DMS53 treated with DMSO at 0.1 percent for 48 hours (cell line): ENCODE data around the gene MYADML2.
"Not testable (repeated sequence)": the region's sequence is repeated elsewhere in the genome, so short reads cannot be mapped to it uniquely, and the experiment has no call there.

ENCODE experiments used
- DNase-seq: peaks from one replicate; lab custom pipeline; 2025; ENCODE audit not compliant: unreplicated experiment; lab: John Stamatoyannopoulos, UW

Gene MYADML2

GRCh38 chr17:81959362-81960129, 12.5 kb upstream of the MYADML2 start:
- DNase-seq, result peak; percentile 26

- no peak for DNase-seq
These were observed 11.8 kb upstream of the MYADML2 start for GRCh38 chr17:81958633-81959342.

- DNase-seq, result no peak
These were observed 10.8 kb upstream of the MYADML2 start for GRCh38 chr17:81957691-81958432.

- DNase-seq, result no peak
These were observed 9.9 kb upstream of the MYADML2 start for GRCh38 chr17:81956607-81957589.

GRCh38 chr17:81955756-81956544, 8.9 kb upstream of the MYADML2 start:
- no peak for DNase-seq

GRCh38 chr17:81955058-81955681, 8.1 kb upstream of the MYADML2 start:
- DNase-seq, result no peak

GRCh38 chr17:81954131-81955057, 7.4 kb upstream of the MYADML2 start:
- no peak for DNase-seq

- DNase-seq, result not testable (repeated sequence)
These were observed 6.4 kb upstream of the MYADML2 start for GRCh38 chr17:81953443-81953842.

GRCh38 chr17:81952792-81953228, 5.8 kb upstream of the MYADML2 start:
- no peak for DNase-seq

- no peak for DNase-seq
These were observed 5.0 kb upstream of the MYADML2 start for GRCh38 chr17:81951785-81952684.

- no peak for DNase-seq
These were observed 3.5 kb upstream of the MYADML2 start for GRCh38 chr17:81950501-81950900.

GRCh38 chr17:81948635-81949378, 1.8 kb upstream of the MYADML2 start:
- no peak for DNase-seq

GRCh38 chr17:81944858-81945257, 2.2 kb downstream of the MYADML2 start:
- no peak for DNase-seq

- no peak for DNase-seq
These were observed 4.9 kb downstream of the MYADML2 start for GRCh38 chr17:81942167-81942553.

GRCh38 chr17:81941484-81942166, 5.4 kb downstream of the MYADML2 start:
- no peak for DNase-seq
